H9 (cell line): ENCODE measurements around the gene DMP1. TPM values are rescaled to one million over a fixed set of nuclear protein-coding genes. Genes with fewer than 3 reads are reported as not detected.

ENCODE experiments used
- DNase-seq: peaks from one replicate; pipeline ENCODE4 v3.0.0-alpha.2; 2017
- H2AFZ ChIP-seq: one replicate; pipeline ENCODE4 v1.6.1; 2013; ENCODE audit warnings: mild to moderate bottlenecking, low read length, control low read depth, moderate library complexity
- H2AK5ac ChIP-seq: 2 replicates; pipeline ENCODE4 v1.6.1; 2013; ENCODE audit warnings: low read length, control low read depth, mixed read lengths; ENCODE audit not compliant: insufficient read length
- H2BK120ac ChIP-seq: one replicate; pipeline ENCODE4 v1.6.1; 2013; ENCODE audit warnings: low read depth, mild to moderate bottlenecking, low read length, control low read depth, inconsistent platforms; ENCODE audit not compliant: poor library complexity, severe bottlenecking
- H2BK12ac ChIP-seq: 2 replicates; pipeline ENCODE4 v1.6.1; 2013; ENCODE audit warnings: low read length, control low read depth, mixed read lengths, low read depth; ENCODE audit not compliant: insufficient read length
- H2BK15ac ChIP-seq: 2 replicates; pipeline ENCODE4 v1.6.1; 2013; ENCODE audit warnings: low read depth, low read length, control low read depth
- H2BK20ac ChIP-seq: one replicate; pipeline ENCODE4 v1.6.1; 2013; ENCODE audit warnings: low read depth, mild to moderate bottlenecking, low read length, control low read depth, inconsistent platforms; ENCODE audit not compliant: poor library complexity, severe bottlenecking
- H2BK5ac ChIP-seq: 2 replicates; pipeline ENCODE4 v1.6.1; 2013; ENCODE audit warnings: low read length, control low read depth, mixed read lengths; ENCODE audit not compliant: insufficient read length
- H3K14ac ChIP-seq: 2 replicates; pipeline ENCODE4 v1.6.1; 2013; ENCODE audit warnings: low read length, control low read depth; ENCODE audit not compliant: insufficient read depth
- H3K18ac ChIP-seq: 2 replicates; pipeline ENCODE4 v1.6.1; 2013; ENCODE audit warnings: low read depth, mild to moderate bottlenecking, mixed read lengths, low read length, control low read depth; ENCODE audit not compliant: insufficient read length
- H3K23ac ChIP-seq: 2 replicates; pipeline ENCODE4 v1.6.1; 2013; ENCODE audit warnings: low read length, control low read depth, mixed read lengths, low read depth; ENCODE audit not compliant: insufficient read length
- H3K23me2 ChIP-seq: 2 replicates; pipeline ENCODE4 v1.6.1; 2013; ENCODE audit warnings: low read depth, mild to moderate bottlenecking, mixed read lengths, low read length, control low read depth; ENCODE audit not compliant: insufficient read length, poor library complexity, severe bottlenecking
- H3K27ac ChIP-seq: 2 replicates; pipeline ENCODE4 v1.5.1; 2013; ENCODE audit warnings: low read length, control low read depth, mixed read lengths, low read depth; ENCODE audit not compliant: insufficient read length
- H3K27me3 ChIP-seq: 2 replicates; pipeline ENCODE4 v1.6.1; 2013; ENCODE audit warnings: low read length, control low read depth, inconsistent platforms; ENCODE audit not compliant: insufficient read depth
- H3K4ac ChIP-seq: 2 replicates; pipeline ENCODE4 v1.6.1; 2013; ENCODE audit warnings: low read depth, mild to moderate bottlenecking, control low read depth, inconsistent platforms, low read length, moderate library complexity
- H3K4me1 ChIP-seq: 2 replicates; pipeline ENCODE4 v1.6.1; 2013; ENCODE audit warnings: low read length, control low read depth, inconsistent platforms; ENCODE audit not compliant: insufficient read depth
- H3K4me2 ChIP-seq: 2 replicates; pipeline ENCODE4 v1.6.1; 2013; ENCODE audit warnings: low read length, control low read depth, mixed read lengths; ENCODE audit not compliant: insufficient read length, insufficient read depth
- H3K56ac ChIP-seq: 2 replicates; pipeline ENCODE4 v1.6.1; 2013; ENCODE audit warnings: low read depth, mild to moderate bottlenecking, mixed read lengths, low read length, control low read depth; ENCODE audit not compliant: insufficient read length
- H3K79me1 ChIP-seq: 2 replicates; pipeline ENCODE4 v1.6.1; 2013; ENCODE audit warnings: low read depth, mild to moderate bottlenecking, moderate library complexity, low read length, control low read depth, inconsistent platforms; ENCODE audit not compliant: insufficient read depth, poor library complexity, severe bottlenecking
- H3K79me2 ChIP-seq: 2 replicates; pipeline ENCODE4 v1.6.1; 2013; ENCODE audit warnings: low read length, control low read depth, inconsistent platforms; ENCODE audit not compliant: insufficient read depth
- H3K9ac ChIP-seq: 2 replicates; pipeline ENCODE4 v1.6.1; 2013; ENCODE audit warnings: low read length, control low read depth, mixed read lengths; ENCODE audit not compliant: insufficient read length; ENCODE audit errors: extremely low read depth
- H3K9me3 ChIP-seq: one replicate; pipeline ENCODE4 v1.6.1; 2013; ENCODE audit warnings: low read depth, low read length, inconsistent platforms; ENCODE audit not compliant: control insufficient read depth
- H3T11ph ChIP-seq: one replicate; pipeline ENCODE4 v1.6.1; 2013; ENCODE audit warnings: mild to moderate bottlenecking, low read length, control low read depth, inconsistent platforms
- H4K20me1 ChIP-seq: one replicate; pipeline ENCODE4 v1.6.1; 2013; ENCODE audit not compliant: control insufficient read depth, insufficient read length, insufficient read depth
- H4K5ac ChIP-seq: 2 replicates; pipeline ENCODE4 v1.6.1; 2013; ENCODE audit warnings: low read depth, mild to moderate bottlenecking, mixed read lengths, low read length, control low read depth; ENCODE audit not compliant: insufficient read length
- H4K8ac ChIP-seq: replicated peaks from 2 replicates; pipeline ENCODE4 v1.6.1; 2013; ENCODE audit warnings: low read length, control low read depth, mixed read lengths, low read depth; ENCODE audit not compliant: insufficient read length
- H4K91ac ChIP-seq: 2 replicates; pipeline ENCODE4 v1.6.1; 2013; ENCODE audit warnings: low read depth, mild to moderate bottlenecking, moderate library complexity, mixed read lengths, low read length, control low read depth; ENCODE audit not compliant: insufficient read length
- H3K27ac Mint-ChIP-seq, 3 experiments: 2 replicates in 2 of 3; 3 replicates in 1 of 3; pipeline ENCODE4 v1.8.0; 2020 to 2021; ENCODE audit warnings: mixed read lengths in 3 of 3, mild to moderate bottlenecking in 1 of 3, moderate library complexity in 1 of 3
- H3K27me3 Mint-ChIP-seq: 2 replicates; pipeline ENCODE4 v1.8.0; 2021; ENCODE audit warnings: low read depth, mild to moderate bottlenecking, moderate library complexity, mixed read lengths
- H3K36me3 Mint-ChIP-seq, 3 experiments: 2 replicates in 2 of 3; 3 replicates in 1 of 3; pipeline ENCODE4 v1.8.0; 2020 to 2021; ENCODE audit warnings: low read depth in 3 of 3, mixed read lengths in 3 of 3; ENCODE audit not compliant: insufficient read depth in 1 of 3
- H3K4me1 Mint-ChIP-seq, 2 experiments: 2 replicates each; pipeline ENCODE4 v1.8.0; 2020; ENCODE audit warnings: mixed read lengths in 2 of 2
- H3K4me3 Mint-ChIP-seq, 2 experiments: 2 replicates in 1 of 2; 3 replicates in 1 of 2; pipeline ENCODE4 v1.8.0; 2020 to 2021; ENCODE audit warnings: mild to moderate bottlenecking in 2 of 2, mixed read lengths in 2 of 2, moderate library complexity in 1 of 2
- H3K9me3 Mint-ChIP-seq, 2 experiments: 2 replicates in 1 of 2; 3 replicates in 1 of 2; pipeline ENCODE4 v1.8.0; 2020; ENCODE audit warnings: mild to moderate bottlenecking in 2 of 2, mixed read lengths in 2 of 2, moderate library complexity in 1 of 2
- WGBS: extraction: QIAGEN DNeasy Blood & Tissue Kit; methylation state at CpG from one replicate; pipeline ENCODE4 v1.1.7; 2013; ENCODE audit warnings: missing lambda C conversion rate, low lambda C conversion rate, mixed read lengths; ENCODE audit not compliant: insufficient read length; ENCODE audit errors: extremely low coverage; 5-methylcytosine and 5-hydroxymethylcytosine counted together
- total RNA-seq: library from RNA; stranded (reverse); gene quantifications from 2 replicates; pipeline ENCODE4 v1.2.1, GENCODE V29; 2021
- TF ChIP-seq, protein P1 (sequence below): fragments of 200-600 bp; sonication (generic); conservative IDR thresholded peaks from 3 replicates; pipeline ENCODE4 v1.8.0; 2021; ENCODE audit warnings: antibody characterized with exemption, mild to moderate bottlenecking

DMP1 gene
- total RNA-seq, 1 experiment from 2014 or later = not detected

DNA sequence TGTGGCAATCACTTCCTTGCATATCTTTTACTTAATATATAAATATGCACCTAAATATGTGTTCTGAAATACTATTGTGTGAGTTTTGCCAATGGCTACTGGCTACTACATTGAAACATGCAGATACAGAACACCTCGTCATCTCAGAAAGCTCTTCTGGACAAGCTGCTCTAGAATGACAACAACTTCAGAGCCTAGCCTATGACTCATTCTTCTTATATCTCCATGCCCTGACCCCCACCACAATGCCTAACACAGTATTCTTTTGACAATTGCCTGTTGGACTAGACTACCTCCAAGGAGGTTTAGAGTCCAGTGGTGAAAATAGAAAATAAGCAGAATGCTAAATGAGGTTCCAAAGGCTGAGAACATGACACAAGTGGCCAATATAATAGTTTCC, 17.6 kb upstream of the DMP1 start:
- Histone ChIP-seq H3K56ac (no peak overlapping the region), H2BK120ac (no peak overlapping the region), H3K79me2 (no peaks in the 10 kb centered on the region), H3K79me1 (no peaks in the 10 kb centered on the region), H2BK15ac (no peak overlapping the region), H3K9ac (no peak overlapping the region), H2AK5ac (no peak overlapping the region), H4K5ac (no peak overlapping the region), H3K14ac (no peak overlapping the region), H3K23me2 (no peaks in the 10 kb centered on the region), H3K27me3 (no peaks in the 10 kb centered on the region), H2BK12ac (no peak overlapping the region), H2AFZ (no peak overlapping the region), H4K20me1 (no peaks in the 10 kb centered on the region), H3K9me3 (no peaks in the 10 kb centered on the region), H2BK20ac (no peak overlapping the region), H3T11ph (no peak overlapping the region), H3K4me2 (no peak overlapping the region), H3K18ac (no peak overlapping the region), H3K4ac (no peak overlapping the region), H4K91ac (no peak overlapping the region), H4K8ac (no peak overlapping the region), H3K23ac (no peak overlapping the region), H3K27ac (no peak overlapping the region), H2BK5ac (no peak overlapping the region), H3K4me1 (no peaks in the 10 kb centered on the region; the same call in 1 of the 2 replicates)
- Mint-ChIP-seq H3K4me3 (no peak overlapping the region), H3K9me3 (no peaks in the 10 kb centered on the region; a peak in 1 of 5 replicates), H3K4me1 (peaks cover 0 to 2% of the 10 kb centered on the region in 2 experiments; a peak in 1 of 4 replicates), H3K27me3 (peaks cover 1% of the 10 kb centered on the region), H3K36me3 (no peaks in the 10 kb centered on the region), H3K27ac (no peak overlapping the region; a peak in 1 of 7 replicates)
- no CpG with 5 or more reads among the region's 1 CpG for WGBS
- TF ChIP-seq, protein P1, sequence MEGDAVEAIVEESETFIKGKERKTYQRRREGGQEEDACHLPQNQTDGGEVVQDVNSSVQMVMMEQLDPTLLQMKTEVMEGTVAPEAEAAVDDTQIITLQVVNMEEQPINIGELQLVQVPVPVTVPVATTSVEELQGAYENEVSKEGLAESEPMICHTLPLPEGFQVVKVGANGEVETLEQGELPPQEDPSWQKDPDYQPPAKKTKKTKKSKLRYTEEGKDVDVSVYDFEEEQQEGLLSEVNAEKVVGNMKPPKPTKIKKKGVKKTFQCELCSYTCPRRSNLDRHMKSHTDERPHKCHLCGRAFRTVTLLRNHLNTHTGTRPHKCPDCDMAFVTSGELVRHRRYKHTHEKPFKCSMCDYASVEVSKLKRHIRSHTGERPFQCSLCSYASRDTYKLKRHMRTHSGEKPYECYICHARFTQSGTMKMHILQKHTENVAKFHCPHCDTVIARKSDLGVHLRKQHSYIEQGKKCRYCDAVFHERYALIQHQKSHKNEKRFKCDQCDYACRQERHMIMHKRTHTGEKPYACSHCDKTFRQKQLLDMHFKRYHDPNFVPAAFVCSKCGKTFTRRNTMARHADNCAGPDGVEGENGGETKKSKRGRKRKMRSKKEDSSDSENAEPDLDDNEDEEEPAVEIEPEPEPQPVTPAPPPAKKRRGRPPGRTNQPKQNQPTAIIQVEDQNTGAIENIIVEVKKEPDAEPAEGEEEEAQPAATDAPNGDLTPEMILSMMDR = no peak
- no peak for DNase-seq
